Measurements from ENCODE around the gene ABHD12B.

- TF ChIP-seq POLR2AphosphoS5 (IDR thresholded peaks at IDR 0.05; ENCODE audit: low read depth) (no peak), CTCF (IDR thresholded peaks at IDR 0.05; ENCODE audit: insufficient read depth, low read length) (no peak), GABPA (IDR thresholded peaks at IDR 0.05; ENCODE audit: low read depth) (no peak), REST (IDR thresholded peaks at IDR 0.05; ENCODE audit: insufficient replicate concordance, low read depth) (no peak)
Measured at GRCh38 chr14:50823051-50823761, 48.6 kb upstream of the ABHD12B start.

All from HL-60 (cell line).